NCI-H2029 treated with DMSO at 0.1 percent for 48 hours (cell line): Measurements from ENCODE around the gene DLGAP1.

Experiments
- DNase-seq: peaks from one replicate; lab custom pipeline; 2025; lab: John Stamatoyannopoulos, UW

The DLGAP1 gene

DNA sequence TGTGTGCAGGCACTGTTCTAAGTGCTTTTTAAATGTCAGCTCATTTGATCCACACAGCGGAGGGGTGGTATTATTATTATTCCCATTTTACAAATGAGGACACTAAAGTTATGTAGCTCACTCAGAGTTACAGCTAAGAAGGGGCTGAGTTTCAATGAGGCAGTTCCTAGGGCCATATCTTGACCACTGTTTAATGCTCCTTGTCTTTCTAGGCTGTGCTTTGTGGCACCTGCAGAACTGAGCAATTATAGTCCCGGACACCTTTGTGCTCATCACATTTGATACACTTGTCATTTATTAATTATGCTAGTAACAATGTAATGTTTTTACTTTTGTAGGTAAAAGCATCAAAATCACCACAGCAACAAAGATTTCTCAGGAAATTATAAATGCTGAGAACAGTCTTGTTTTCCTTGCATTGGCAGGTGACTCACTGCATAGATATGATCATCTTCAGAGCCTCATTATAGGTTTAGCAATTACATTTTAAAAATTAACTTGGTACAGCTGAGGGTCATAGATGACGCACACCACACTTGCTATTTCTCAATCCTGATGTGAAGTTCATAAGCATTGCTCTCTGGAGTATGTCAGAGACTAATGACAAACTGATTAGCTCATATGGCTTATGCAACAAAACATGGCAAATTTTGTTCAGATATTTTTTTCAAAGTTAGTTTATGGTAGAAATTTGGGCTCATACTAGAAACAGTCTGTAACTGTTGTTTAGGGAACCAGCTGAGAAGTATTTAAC lies 638.3 kb downstream of the DLGAP1 start:
- no peak for DNase-seq

DNA sequence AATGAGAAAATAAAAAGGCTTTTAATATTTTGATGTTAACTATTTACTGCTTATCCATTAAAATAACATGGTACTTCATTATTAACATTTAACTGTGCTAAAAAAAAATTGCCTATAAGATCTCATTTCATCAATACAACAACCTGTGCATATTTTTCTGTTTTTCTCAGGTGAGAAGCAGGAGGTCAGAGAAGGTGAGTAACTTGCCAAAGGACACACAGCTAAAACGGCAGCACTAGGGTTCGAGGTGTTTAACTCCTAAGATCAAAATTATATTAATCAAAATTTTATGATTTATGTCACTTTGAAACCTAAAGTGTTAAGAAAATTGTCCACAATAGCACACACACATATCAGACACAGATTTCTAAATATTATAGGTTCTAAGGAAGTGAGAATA lies 639.1 kb downstream of the DLGAP1 start:
- no peak for DNase-seq

- no peak for DNase-seq
Observed at GRCh38 chr18:3814816-3815215, 640.3 kb downstream of the DLGAP1 start.

DNA sequence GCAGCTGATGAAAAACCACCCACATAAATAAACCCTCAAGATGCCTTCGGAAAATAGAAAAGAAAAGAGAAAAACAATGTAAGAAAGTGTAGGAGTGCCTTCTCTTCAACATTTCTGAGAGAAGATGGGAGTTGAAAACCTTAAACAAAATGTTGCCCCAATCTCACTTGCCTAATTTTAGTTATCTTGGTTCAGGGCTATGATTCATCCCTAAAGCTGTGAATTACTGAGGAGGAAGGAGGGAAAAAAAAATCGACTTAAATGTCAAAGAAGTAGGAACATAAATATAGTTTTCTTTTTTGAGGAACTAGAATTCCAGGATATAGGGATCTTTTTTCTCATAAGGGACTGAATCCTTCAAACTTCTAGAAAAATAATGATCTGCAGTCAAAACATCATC lies 644.8 kb downstream of the DLGAP1 start:
- no peak for DNase-seq

- no peak for DNase-seq
Observed at GRCh38 chr18:3808985-3809780, 645.9 kb downstream of the DLGAP1 start.

DNA sequence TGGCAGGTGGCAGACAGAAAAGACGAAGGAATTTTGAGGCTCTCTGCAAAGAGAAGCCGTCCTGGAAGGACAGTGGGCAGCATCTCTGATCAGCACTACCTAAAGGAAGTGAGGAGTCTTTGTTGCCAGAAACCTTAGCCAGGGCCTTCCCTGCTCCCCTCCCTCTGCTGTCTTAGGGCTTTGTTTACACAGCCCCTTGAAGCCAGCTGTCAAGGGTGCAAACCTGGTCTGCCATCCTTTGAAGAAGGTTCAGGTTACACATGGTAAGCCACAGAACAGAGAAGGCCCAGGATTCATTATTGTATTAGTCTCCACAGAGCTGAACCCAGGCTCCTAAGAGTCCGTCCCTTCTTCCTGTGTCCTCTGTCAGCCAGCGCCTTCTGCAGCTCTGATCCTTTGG lies 648.5 kb downstream of the DLGAP1 start:
- peak; percentile 39 for DNase-seq

GRCh38 chr18:3804336-3804735 lies 650.8 kb downstream of the DLGAP1 start:
- no peak for DNase-seq

- no peak for DNase-seq
Observed at GRCh38 chr18:3803350-3803749, 651.8 kb downstream of the DLGAP1 start.

GRCh38 chr18:3799515-3799914 lies 655.6 kb downstream of the DLGAP1 start:
- peak; percentile 16 for DNase-seq

DNA sequence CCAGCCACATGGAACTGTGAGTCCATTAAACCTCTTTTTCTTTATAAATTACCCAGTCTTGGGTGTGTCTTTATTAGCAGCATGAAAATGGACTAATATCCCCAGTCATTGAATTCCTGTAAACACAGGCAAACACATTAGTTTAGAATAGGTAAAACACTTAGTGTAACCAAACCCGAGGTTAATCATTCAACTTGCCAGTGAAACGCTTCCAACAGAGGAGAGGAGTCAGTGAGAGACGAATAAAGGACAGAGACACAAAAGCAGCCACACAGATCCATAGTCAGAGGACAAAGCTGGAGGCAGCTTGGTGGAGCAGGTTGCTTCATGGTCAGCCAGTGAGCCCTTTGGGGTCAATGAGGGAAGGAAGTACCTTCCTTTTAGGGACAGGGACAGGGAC lies 657.1 kb downstream of the DLGAP1 start:
- no peak for DNase-seq

DNA sequence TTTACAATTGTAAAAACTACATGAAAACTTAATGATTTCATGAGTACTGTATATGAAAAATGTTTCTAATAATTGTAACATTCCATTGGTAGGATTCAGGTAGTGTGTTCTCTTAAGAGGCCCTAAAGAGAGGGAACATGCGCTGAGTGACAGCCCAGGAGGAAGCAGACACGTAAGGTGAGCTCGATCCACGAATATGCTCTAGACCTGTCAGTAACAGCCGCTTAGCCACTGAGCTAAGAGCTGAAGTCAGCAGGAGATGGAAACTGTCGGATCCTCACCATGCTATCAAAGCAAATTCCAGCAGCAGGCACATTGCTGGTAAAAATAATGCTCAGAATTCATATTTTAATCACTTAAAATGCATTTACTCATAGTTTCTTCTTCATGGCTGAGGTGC lies 658.7 kb downstream of the DLGAP1 start:
- DNase-seq: no peak

DNA sequence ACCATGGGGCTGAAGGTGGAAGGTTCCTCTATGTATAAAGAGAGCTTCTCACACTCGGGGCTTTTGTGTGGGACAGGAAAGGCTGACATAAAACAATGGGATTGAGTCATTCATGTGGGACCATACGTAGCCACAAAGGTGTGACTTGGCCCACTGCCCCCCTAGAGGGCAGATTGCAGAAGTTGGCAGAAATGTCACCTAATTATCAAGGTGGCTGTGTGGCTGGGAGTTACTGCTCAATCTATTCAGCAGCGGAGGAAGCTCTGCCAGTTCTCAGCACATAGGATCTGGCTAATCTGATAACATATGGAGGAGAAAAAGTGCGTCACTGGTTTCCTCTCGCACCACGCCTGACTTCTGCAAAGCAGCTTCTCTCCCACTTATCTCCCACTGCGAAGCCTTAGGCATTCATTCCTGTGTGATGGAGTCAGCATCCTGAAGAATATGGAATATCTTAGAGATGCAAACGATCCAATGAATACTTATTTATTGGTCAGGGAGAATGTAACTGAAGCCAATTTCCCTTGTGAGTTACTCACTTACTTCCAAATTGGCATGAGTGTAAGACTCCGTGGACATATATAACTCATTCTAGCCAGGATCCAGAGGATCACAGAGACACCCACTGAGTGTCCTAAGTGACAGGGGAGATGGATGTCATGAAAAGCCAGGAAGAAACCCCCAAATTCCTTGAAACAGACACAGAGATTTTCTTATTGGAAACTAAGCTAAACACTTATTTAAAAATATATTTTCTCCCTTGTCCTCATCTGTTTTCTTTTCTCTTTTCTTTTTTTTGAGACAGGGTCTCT lies 660.4 kb downstream of the DLGAP1 start:
- DNase-seq: peak; percentile 49

- no peak for DNase-seq
Observed at GRCh38 chr18:3793545-3793944, 661.6 kb downstream of the DLGAP1 start.

- DNase-seq: no peak
Observed at GRCh38 chr18:3793111-3793510, 662.0 kb downstream of the DLGAP1 start.

DNA sequence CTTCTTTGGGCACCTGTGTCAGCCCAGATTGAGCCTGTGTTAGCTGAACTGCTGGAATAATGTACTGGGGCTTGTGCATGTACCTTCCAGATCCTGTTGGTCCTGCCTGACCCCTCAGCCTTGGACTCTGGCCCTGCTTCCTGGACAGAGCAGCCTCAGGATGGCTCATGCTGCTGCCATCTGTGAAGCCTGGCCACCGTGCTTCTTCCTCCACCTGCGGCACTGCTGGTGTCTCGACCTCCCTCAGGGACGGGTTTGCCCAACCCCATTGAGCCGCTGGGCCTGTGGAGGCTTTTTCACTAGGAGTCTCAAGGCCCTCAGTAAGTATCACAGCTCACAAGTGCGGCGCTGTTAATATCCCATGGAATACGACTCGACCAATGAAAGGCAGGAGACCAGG lies 662.4 kb downstream of the DLGAP1 start:
- DNase-seq: no peak

DNA sequence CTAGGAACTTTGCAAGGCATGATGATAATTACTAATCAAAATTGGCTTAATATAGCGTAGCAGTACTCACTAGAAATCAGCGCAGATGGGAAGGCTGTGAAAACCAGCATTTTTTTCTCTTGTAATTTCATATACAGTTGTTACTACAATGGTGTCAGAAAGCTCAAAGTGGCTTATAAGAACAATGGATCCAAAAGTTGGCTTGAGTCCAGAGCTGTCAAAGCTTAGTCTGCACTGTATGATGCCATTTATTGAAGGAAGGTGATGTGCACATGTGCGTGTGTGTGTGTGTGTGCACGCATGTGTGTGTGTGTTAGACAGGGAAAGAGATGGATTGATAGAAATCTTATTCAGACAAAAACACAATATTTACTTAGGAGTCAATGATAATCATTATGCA lies 663.9 kb downstream of the DLGAP1 start:
- DNase-seq: no peak

- no peak for DNase-seq
Observed at GRCh38 chr18:3790703-3791102, 664.4 kb downstream of the DLGAP1 start.

- DNase-seq: no peak
Observed at GRCh38 chr18:3789525-3789924, 665.6 kb downstream of the DLGAP1 start.

DNA sequence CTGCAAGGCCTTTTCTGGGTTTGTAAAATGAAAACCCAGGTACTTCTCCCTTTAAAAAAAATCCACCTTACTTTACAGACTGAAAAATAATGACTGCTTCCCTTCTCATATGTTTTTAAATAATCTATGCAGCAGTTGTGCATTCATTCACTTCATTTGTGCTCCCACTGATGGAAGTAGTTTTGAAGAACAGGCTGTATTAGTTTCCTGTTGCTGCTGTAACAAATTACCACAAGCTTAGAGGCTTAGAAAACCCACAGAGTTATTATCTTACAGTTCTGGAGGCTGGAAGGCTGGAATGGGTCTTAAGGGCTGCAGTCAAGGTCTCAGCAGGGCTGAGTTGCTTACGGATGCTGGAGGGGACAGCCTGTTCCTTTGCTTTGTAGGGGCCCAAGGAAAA lies 670.2 kb downstream of the DLGAP1 start:
- no peak for DNase-seq

- DNase-seq: no peak
Observed at GRCh38 chr18:3782901-3783300, 672.2 kb downstream of the DLGAP1 start.

DNA sequence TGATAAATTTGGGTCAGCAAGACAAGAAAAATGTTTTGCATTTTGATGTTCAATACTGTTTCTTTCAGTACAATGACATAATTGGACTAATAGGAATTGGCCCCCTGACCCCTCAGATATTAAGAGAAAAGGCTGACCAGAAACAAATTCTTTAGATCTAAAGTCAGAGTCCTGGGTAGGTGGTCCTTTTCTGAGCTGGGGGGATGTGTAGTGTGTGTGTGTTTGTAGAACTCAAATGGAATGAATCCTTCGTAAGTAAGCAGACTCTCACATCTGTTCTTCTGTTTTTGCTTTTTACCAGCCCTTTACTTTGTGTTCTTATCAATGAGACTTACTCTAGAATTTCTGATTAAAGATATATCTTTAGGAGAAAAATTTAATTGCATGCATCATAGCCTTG lies 677.4 kb downstream of the DLGAP1 start:
- DNase-seq: no peak

DNA sequence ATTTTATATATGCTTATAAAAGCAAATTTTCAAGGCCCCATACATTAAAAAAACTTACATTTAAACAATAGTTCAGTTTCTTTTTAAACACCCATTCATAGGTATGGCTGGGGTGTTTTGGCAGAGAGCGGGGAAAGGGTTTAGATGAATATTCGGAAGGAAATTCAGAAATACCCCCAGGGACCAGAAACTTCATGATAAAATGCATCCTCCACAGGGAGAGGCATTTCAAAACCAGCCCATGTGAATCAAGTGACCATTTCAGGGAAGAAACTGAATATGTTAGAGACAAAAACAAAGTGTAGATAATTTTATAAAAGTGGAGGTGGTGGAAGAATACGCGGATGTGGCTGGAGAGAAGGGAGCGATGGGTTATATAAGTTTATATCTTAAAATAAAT lies 678.0 kb downstream of the DLGAP1 start:
- no peak for DNase-seq

DNA sequence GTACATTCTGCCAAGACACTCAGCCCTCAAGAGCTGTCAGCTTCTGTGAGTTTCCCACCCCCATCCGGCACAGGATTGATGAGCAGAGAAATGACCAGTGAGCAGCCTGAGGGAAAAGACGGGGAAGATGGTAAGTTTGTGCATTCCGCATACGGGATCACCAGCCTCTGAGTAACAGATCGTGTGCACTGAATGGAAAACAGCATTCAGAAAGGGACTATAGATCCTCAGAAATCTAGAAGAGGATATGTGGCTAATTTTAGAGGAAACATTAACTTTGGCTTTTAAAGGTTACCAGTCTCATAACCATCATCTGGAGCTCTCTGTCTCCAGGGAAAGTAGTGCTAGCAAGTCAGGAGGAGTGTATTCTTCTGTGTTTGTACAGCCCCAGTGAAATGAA lies 679.1 kb downstream of the DLGAP1 start:
- no peak for DNase-seq
